AML-193 (cell line): ENCODE data around the gene JUNB.
"Not testable (repeated sequence)": the region's sequence is repeated elsewhere in the genome, so short reads cannot be mapped to it uniquely, and the experiment has no call there.

Experiments
- DNase-seq, 2 experiments: peaks; one replicate each; lab custom pipeline; 2025; lab: John Stamatoyannopoulos, UW

The JUNB gene

DNA sequence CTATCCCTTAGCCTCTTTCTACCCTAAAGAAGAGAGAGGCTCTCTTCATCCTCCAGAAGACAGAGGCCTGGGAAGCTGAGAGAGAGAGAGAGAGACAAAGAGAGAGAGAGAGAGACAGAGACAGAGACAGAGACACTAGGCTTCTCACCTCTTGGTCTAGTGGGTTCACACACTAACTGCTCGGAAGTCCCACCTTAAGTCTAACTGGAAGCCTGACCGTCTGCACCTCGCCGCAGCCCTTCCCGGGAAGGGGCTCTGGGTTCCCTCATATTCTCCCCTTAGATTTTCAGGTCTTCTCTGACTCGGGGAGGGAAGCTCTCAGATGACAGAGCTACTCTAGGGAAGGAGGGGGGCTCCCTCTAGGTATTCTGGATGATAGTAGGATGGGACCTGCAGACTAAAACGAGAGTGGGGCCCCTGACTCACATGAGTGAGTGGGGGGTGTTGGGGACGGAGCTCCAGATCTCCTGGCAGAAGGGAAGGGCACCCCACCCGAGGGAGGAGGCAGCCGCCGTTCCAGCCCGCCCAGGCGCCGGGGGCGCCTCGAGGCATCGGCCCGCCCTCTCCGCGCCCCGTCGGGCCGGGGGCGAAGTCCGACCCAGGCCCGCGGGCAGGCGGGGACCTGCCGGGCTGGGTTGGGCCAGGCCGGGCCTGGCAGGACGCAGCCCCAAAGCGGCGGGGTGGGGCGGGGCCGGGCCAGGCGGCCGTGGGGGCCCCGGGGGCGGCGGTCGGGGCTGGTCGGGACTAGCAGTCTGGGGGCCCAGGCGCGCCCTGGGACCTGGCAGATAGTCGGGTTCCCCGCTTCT is 2.0 kb upstream of the JUNB start:
- DNase-seq, result no peak

DNA sequence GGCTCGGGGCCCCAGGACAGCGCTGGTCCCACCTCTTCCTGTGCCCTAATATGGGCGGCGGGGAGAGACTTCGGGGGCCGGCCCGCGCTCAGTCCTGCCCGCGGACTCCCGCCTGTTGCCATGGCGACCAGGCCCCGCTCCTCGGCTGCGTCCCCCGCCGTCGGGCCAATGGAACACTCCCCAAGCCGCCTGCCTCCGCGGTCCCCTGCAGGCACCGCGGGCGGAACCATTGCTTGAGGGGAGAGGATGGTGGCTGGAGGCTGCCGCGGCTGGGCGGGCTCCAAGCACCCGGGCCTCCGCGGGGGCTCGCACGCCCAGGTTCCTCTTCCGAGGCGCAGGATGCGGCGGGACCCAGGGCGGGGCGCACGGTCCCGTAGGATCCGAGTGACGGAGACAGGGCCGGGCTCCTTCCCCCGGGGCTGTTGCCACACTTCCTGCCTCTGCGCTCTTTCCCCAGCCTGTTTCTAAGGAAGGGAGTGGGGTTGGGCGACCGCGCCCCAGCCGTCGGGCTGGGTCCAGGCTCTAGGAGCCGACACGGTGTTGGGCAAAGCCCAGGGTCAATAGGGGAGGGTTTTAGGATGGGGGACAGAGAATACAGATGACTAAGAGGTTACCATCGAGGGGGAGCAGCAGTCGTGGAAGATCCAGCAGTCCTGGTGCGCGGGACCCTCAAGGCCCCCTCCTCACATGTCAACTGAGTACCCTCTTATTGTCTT is 1.2 kb upstream of the JUNB start:
- DNase-seq, result peak; percentile 96 to 100

DNA sequence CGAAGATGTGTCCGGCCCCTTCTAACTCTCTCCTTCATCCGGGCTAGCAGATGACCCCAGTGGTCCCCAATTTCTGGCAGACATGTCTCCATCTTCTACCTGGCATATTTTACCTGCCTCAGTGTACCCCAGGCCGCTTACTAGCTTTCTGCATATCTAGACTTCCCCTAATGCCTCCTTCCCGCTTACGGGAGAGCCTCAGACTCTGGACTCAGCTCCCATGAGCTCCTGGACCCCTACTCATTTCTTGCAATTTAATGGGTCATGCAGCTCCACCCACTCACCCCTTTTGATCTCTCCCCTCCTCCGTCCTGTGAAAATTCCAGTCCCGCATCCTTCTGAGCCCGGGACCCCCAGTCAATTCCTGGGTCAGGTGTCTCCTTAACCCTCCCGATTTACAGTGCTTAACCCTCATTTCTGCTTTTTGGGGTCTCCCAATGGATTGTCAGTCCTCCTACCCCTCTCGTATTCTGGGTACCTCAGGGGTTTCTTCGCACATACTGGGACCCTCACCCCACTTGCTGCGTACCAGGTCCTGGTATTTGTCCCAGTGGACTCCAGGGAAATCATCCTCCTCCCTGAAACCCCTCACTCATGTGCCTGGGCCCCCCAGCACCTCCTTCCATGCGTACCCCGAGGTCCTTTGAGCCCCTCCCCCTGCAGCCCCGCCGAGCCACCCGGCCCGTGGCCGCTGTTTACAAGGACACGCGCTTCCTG is 500 bp upstream of the JUNB start:
- no peak for DNase-seq

DNA sequence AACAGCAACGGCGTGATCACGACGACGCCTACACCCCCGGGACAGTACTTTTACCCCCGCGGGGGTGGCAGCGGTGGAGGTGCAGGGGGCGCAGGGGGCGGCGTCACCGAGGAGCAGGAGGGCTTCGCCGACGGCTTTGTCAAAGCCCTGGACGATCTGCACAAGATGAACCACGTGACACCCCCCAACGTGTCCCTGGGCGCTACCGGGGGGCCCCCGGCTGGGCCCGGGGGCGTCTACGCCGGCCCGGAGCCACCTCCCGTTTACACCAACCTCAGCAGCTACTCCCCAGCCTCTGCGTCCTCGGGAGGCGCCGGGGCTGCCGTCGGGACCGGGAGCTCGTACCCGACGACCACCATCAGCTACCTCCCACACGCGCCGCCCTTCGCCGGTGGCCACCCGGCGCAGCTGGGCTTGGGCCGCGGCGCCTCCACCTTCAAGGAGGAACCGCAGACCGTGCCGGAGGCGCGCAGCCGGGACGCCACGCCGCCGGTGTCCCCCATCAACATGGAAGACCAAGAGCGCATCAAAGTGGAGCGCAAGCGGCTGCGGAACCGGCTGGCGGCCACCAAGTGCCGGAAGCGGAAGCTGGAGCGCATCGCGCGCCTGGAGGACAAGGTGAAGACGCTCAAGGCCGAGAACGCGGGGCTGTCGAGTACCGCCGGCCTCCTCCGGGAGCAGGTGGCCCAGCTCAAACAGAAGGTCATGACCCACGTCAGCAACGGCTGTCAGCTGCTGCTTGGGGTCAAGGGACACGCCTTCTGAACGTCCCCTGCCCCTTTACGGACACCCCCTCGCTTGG is 966 bp downstream of the JUNB start:
- peak; percentile 64 to 68 for DNase-seq

GRCh38 chr19:12792853-12793289 is 1.6 kb downstream of the JUNB start:
- DNase-seq, result no peak

- peak; percentile 78 to 79 for DNase-seq
These were observed 2.3 kb downstream of the JUNB start for GRCh38 chr19:12793290-12794195.

DNA sequence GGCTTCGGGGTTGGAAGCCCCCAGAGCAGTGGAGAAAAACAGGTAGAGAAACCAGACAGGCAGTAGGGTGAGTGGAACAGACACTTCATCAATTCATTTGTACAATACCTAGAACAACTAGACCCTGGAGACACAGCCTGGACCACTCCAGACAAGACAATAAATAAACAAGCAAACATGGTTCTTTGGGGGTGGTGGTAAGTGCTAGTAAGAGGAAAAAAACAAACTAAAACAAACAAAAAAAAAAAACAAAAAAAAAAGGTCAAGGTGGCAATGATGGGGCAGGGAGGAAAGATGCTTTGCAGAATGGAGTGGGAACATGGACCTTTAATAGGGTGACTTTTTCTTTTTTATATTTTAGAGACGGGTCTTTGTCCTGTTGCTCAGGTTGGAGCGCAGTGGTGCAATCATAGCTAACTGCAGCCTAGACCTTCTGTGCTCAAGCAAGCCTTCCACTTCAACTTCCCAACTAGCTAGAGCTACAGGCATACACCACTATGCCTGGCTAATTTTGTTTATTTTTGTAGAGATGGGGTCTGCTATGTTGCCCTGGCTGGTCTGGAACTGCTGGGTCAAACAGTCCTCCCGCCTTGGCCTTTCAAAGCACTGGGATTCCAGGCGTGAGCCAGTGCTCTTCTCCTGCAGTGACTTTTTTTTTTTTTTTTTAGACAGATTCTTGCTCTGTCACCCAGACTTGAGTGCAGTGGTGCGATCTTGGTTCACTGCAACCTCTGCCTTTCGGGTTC is 3.1 kb downstream of the JUNB start:
- DNase-seq, result peak; percentile 5 to 15

DNA sequence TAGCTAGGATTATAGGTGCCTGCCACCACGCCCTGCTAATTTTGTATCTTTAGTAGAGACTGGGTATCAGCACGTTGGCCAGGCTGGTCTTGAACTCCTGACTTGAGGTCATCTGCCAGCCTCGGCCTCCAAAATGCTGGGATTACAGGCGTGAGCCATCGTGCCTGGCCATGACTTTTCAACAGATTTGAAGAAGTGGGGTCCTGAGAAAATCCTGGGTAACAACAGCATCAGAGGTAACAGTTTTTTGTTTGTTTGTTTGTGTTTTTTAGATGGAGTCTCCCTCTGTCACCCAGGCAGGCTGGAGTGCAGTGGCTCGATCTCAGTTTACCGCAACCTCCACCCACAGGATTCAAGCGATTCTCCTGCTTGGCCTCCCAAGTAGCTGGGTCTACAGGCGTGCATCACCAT is 3.7 kb downstream of the JUNB start:
- no peak for DNase-seq

- DNase-seq, result peak; percentile 73
These were observed 5.1 kb downstream of the JUNB start for GRCh38 chr19:12796146-12797071.

- no peak for DNase-seq
These were observed 5.9 kb downstream of the JUNB start for GRCh38 chr19:12797141-12797587.

DNA sequence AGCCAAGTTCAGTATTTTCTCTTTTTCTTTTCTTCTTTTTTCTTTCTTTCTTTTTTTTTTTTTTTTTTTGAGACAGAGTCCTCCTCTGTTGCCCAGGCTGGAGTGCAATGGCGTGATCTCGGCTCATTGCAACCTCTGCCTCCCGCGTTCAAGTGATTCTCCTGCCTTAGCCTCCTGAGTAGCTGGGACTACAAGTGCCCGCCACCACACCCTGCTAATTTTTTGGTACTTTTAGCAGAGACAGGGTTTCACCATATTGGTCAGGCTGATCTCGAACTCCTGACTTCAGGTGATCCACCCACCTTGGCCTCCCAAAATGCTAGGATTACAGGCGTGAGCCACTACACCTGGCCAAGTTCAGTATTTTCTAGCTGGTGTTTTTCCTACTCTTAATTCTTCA is 6.3 kb downstream of the JUNB start:
- not testable (repeated sequence) for DNase-seq

GRCh38 chr19:12799742-12800465 is 8.6 kb downstream of the JUNB start:
- no peak for DNase-seq

DNA sequence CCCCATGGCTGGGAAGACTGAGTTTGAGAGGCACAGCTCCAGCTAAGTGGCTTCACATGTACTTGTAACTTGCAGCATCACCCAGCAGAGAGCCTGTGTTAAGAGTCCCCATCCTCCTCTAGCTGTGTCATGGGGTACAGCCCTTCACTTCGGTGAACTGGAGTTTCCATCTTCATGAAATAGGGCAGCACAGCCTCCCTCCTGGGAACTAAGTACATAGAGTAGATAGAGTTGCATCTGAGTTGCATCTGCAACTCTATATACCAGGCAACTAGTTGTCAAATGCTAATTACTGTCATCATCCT is 9.1 kb downstream of the JUNB start:
- DNase-seq, result no peak

GRCh38 chr19:12800923-12801465 is 9.7 kb downstream of the JUNB start:
- no peak for DNase-seq

DNA sequence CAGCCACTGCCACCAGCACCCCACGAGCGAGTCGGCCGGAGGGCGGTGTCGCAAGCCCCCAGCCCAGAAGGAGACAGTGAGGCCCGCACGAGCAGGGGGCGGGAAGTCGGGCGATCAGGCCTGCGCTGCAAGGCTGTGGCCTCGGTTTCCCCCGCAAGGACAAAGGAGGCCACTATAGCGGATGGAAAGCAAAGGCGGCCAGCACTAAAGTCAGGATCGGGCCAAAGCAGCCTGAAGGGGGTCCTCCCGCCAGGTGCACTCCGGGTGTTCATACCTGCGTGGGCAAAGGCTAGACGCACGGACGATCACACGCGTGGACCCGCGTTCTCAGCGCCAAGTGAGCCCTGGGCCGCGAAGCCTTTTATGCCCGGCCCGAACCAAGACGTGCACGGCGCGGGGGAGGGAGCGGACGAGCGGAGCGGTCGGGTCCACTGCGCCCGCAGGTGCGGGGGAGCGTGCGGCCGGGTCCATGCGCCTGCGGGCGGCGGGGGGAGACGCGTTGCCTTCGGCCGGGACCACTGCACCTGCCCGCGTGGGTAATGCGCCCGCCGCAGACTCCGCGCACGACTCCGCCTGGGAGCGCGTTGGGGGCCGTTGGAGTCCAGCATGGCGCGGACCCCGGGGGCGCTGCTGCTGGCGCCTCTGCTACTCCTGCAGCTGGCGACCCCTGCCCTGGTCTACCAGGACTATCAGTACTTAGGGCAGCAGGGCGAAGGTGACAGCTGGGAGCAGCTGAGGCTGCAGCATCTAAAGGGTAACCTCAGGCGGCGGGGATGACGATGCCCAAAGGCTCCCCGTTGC is 10.4 kb downstream of the JUNB start, which contains the start of the genes PRDX2 and THSD8:
TSS of gene PRDX2 (minus strand) at position 335 of the 801 bp plus-strand sequence. CDS start 539 bp downstream, outside the sequence.
TSS of gene THSD8 (plus strand) at position 604 of the 801 bp plus-strand sequence. CDS start at position 607, 3 bp downstream.
- DNase-seq, result peak; percentile 31 to 49

GRCh38 chr19:12802267-12803106 is 11.2 kb downstream of the JUNB start:
- no peak for DNase-seq
